Measurements from ENCODE around the gene SPRR2F.

- TF ChIP-seq GATA3 (IDR thresholded peaks at IDR 0.05; ENCODE audit: low read depth, low read length) (no peak), GATA2 (IDR thresholded peaks at IDR 0.05; ENCODE audit: low read depth, low read length) (no peak)
Observed at GRCh38 chr1:153113416-153113815, at the start of gene SPRR2F.
